Ishikawa (cell line): Measurements from ENCODE around the gene DSEL.

Source experiments
- CREB1 ChIP-seq: IDR thresholded peaks from 2 replicates; pipeline ENCODE4 v1.6.1; 2012; ENCODE audit warnings: low read depth
- TAF1 ChIP-seq: IDR thresholded peaks from 2 replicates; pipeline ENCODE4 v1.6.1; 2012; ENCODE audit warnings: low read depth, mild to moderate bottlenecking
- TEAD4 ChIP-seq: IDR thresholded peaks from 2 replicates; pipeline ENCODE4 v1.6.1; 2012
- TF ChIP-seq, protein P1 (sequence below): IDR thresholded peaks from 2 replicates; pipeline ENCODE4 v1.6.1; 2012; ENCODE audit warnings: low read depth, mild to moderate bottlenecking

DNA sequence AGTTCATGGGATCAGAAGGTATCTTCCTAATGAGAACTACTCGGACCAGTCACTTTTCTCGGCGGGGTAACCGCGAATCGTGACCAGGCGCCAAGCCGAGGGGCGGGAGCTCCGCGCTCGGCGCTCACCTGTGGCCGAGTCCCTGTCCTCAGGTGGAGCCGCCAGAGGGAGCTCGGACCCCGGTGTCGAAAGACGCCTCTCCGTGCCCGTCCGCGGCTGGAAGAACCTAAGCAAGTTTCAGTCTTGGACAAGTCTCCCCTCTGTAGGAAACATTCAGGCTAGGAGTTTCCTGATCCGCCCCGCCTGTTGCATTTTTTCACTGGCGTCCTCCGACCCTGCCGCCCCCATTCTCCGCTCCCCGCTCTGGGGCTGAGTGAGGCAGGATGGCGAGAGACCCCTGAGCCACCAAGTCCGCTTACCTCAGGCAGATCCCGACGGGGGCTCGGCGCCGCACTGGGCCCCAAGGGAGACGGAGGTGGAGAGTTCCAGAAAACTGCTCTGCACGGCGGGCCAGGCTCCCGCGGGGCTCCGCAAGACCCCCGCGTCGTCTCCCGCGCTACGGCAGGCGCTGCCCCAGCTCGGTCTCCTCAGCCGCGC is 480 bp downstream of the DSEL start:
- TF ChIP-seq, protein P1, sequence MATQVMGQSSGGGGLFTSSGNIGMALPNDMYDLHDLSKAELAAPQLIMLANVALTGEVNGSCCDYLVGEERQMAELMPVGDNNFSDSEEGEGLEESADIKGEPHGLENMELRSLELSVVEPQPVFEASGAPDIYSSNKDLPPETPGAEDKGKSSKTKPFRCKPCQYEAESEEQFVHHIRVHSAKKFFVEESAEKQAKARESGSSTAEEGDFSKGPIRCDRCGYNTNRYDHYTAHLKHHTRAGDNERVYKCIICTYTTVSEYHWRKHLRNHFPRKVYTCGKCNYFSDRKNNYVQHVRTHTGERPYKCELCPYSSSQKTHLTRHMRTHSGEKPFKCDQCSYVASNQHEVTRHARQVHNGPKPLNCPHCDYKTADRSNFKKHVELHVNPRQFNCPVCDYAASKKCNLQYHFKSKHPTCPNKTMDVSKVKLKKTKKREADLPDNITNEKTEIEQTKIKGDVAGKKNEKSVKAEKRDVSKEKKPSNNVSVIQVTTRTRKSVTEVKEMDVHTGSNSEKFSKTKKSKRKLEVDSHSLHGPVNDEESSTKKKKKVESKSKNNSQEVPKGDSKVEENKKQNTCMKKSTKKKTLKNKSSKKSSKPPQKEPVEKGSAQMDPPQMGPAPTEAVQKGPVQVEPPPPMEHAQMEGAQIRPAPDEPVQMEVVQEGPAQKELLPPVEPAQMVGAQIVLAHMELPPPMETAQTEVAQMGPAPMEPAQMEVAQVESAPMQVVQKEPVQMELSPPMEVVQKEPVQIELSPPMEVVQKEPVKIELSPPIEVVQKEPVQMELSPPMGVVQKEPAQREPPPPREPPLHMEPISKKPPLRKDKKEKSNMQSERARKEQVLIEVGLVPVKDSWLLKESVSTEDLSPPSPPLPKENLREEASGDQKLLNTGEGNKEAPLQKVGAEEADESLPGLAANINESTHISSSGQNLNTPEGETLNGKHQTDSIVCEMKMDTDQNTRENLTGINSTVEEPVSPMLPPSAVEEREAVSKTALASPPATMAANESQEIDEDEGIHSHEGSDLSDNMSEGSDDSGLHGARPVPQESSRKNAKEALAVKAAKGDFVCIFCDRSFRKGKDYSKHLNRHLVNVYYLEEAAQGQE: no peak
- TF ChIP-seq TEAD4 (no peak), TAF1 (0 out of 2 replicates have a peak, but pooled peaks have one; percentile 38), CREB1 (no peak)
